Pancreas (tissue), 10 donors: ENCODE data around the gene F2. TPM values are rescaled to one million over a fixed set of nuclear protein-coding genes. Genes with fewer than 3 reads are reported as not detected.

Source experiments
- ATAC-seq, 4 donors: fragments of 200-7000 bp; cut with Tn5 transposase; one replicate each; pipeline versions ENCODE4 v1.8.0 to v1.9.1; 2020; ENCODE audit warnings: mild to moderate bottlenecking in 4 of 4, moderate library complexity in 4 of 4
- DNase-seq, 6 donors: peaks; one replicate each; pipeline ENCODE4 v3.0.0-alpha.2; 2020
- FAIRE-seq: peaks from 2 replicates; lab custom pipeline; 2012; peaks lifted over from hg19 to GRCh38; lab: Jason Lieb, UNC
- H3K27ac ChIP-seq, 4 donors: fragments of 200-600 bp; sonication (generic); 1 replicate in 3 of 4; 2 replicates in 1 of 4; pipeline versions ENCODE4 v1.5.0 to v1.8.0; 2020
- H3K27me3 ChIP-seq, 4 donors: fragments of 200-600 bp; one replicate each; pipeline ENCODE4 v1.8.0; 2021
- H3K36me3 ChIP-seq, 3 donors: fragments of 200-600 bp; sonication (generic) in 1 of 3; one replicate each; pipeline versions ENCODE4 v1.5.0 to v1.8.0; 2020 to 2021
- H3K4me1 ChIP-seq, 3 donors: fragments of 200-600 bp; one replicate each; pipeline ENCODE4 v1.8.0; 2021
- H3K4me3 ChIP-seq, 4 donors: fragments of 200-600 bp; sonication (generic) in 2 of 4; one replicate each; pipeline versions ENCODE4 v1.5.0 to v1.8.0; 2020 to 2021
- H3K9me3 ChIP-seq, 4 donors: fragments of 200-600 bp; one replicate each; pipeline ENCODE4 v1.8.0; 2021
- WGBS, 2 donors: extraction: QIAGEN DNeasy Blood & Tissue Kit; methylation state at CpG; one replicate each; pipeline ENCODE4 v1.1.7; 2013; 5-methylcytosine and 5-hydroxymethylcytosine counted together
- intact Hi-C, 3 donors: fragments of 100-400 bp; cut with DNase I; formaldehyde crosslinking; loops; one replicate each; pipeline versions ENCODE4 v1.11.1 to v1.14.2; 2022
- polyA plus RNA-seq, 2 donors: library from polyadenylated mRNA; stranded (reverse); fragments of 200-250 nt; gene quantifications; one replicate each; pipeline ENCODE4 v1.2.3, GENCODE V29; 2013
- total RNA-seq, 6 donors: library from RNA; stranded (reverse); fragmentation: NEBNext Ultra II Directional in 4 of 6; extraction: Animal tissue kit (Norgen Biotek cat#: 25700) in 4 of 6; gene quantifications; one replicate each; pipeline versions ENCODE4 v1.2.1 to v1.2.4, GENCODE V29; 2021 to 2023
- TF ChIP-seq, protein P1 (sequence below), 4 donors: fragments of 200-600 bp; sonication (generic) in 3 of 4; IDR thresholded peaks; one replicate each; pipeline versions ENCODE4 v1.5.0 to v1.8.0; 2021; ENCODE audit warnings: antibody characterized with exemption in 4 of 4
- donor health status: healthy with polysubstance abuse.
- donor health status: DM: no; HTN: no; CAD: no; lungs with moderate emphysema.
- donor health status: DM: no; HTN: no; CAD: no.
- donor health status: control.
- donor health status: control.
- donor health status: Bipolar disorder and iron deficiency.
- donor health status: DM: yes; HTN: yes; CAD: no.
- donor health status: DM: no; HTN: no; CAD: no.
- donor health status: DM: no; HTN: no; CAD: no.
- donor health status: DM: yes; HTN: yes; CAD: no.

Gene F2
- total and polyA plus RNA-seq, 8 donors, result 0.08 to 0.76 (median 0.17) TPM; not detected in 4

GRCh38 chr11:46721286-46721685, 2.3 kb downstream of the F2 start:
- intact Hi-C loops, result no loop called here
- TF ChIP-seq, protein P1, sequence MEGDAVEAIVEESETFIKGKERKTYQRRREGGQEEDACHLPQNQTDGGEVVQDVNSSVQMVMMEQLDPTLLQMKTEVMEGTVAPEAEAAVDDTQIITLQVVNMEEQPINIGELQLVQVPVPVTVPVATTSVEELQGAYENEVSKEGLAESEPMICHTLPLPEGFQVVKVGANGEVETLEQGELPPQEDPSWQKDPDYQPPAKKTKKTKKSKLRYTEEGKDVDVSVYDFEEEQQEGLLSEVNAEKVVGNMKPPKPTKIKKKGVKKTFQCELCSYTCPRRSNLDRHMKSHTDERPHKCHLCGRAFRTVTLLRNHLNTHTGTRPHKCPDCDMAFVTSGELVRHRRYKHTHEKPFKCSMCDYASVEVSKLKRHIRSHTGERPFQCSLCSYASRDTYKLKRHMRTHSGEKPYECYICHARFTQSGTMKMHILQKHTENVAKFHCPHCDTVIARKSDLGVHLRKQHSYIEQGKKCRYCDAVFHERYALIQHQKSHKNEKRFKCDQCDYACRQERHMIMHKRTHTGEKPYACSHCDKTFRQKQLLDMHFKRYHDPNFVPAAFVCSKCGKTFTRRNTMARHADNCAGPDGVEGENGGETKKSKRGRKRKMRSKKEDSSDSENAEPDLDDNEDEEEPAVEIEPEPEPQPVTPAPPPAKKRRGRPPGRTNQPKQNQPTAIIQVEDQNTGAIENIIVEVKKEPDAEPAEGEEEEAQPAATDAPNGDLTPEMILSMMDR (IDR thresholded peaks at IDR 0.05), result no peak
- FAIRE-seq, result no peak
- DNase-seq, result no peak
- no peaks in the 10 kb centered on the region for H3K36me3 ChIP-seq
- ATAC-seq, result no peak
- H3K4me3 ChIP-seq, result no peak overlapping the region
- no peaks in the 10 kb centered on the region for H3K27me3 ChIP-seq
- WGBS, 2 donors, result 80 to 83% methylated on average over 6 of the region's 6 CpGs
- H3K9me3 ChIP-seq, result no peaks in the 10 kb centered on the region
- H3K4me1 ChIP-seq, result peaks cover 0 to 5% (median 0%) of the 10 kb centered on the region in 3 donors
- H3K27ac ChIP-seq, result no peak overlapping the region

DNA sequence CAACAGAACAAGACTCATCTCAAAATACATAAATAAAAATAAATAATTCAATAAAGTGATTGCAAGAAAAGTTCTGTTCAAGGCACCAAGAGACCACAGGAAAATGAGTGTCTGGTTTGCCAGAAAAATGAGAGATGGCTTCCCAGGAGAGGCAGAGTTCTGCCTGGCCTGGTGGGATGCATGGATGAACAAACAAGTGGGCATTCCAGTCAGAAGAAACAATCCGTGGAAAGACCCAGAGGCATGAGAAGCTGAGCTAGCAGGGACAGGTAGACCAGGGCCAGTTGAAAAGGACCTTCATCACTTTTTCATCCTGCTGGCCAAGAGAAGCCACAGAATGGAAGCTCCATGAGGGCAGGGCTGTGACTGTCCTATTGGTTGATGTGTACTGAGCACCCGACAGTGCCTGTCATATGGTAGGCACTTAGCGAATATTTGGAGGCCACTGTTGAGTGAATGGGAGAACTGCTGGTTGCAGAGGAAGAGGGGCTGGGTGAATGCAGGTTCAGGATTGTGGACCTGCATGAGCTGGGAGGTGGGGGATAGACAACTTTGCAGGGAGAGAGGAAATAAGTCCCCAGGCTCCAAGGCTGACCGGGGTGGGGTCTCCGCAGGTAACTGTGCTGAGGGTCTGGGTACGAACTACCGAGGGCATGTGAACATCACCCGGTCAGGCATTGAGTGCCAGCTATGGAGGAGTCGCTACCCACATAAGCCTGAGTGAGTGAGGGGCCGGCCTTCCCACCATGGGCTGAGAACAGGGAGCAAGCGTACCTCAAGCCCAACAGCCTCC, 3.7 kb downstream of the F2 start:
- 88 to 90% methylated on average over 11 of the region's 11 CpGs for WGBS, 2 donors
- Histone ChIP-seq H3K27ac (no peak overlapping the region), H3K4me1 (peaks cover 0 to 4% (median 0%) of the 10 kb centered on the region in 3 donors), H3K36me3 (no peaks in the 10 kb centered on the region), H3K9me3 (no peaks in the 10 kb centered on the region), H3K4me3 (no peak overlapping the region), H3K27me3 (no peaks in the 10 kb centered on the region)
- TF ChIP-seq, protein P1 (IDR thresholded peaks at IDR 0.05), result no peak
- no peak for DNase-seq
- no peak for ATAC-seq
- intact Hi-C loops, result no loop called here
- no peak for FAIRE-seq

DNA sequence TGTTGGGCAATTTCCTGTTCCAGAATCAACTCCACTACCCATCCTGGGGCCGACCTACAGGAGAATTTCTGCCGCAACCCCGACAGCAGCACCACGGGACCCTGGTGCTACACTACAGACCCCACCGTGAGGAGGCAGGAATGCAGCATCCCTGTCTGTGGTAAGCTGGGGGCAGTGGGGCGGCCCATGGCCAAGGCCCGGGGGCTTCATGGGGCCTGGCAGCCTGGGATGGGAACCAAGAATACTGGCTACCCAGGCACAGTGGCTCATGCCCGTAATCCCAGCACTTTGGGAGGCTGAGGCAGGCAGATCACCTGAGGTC, 4.3 kb downstream of the F2 start:
- Histone ChIP-seq H3K27ac (no peak overlapping the region), H3K9me3 (no peaks in the 10 kb centered on the region), H3K27me3 (no peaks in the 10 kb centered on the region), H3K4me1 (no peaks in the 10 kb centered on the region), H3K36me3 (no peaks in the 10 kb centered on the region), H3K4me3 (no peak overlapping the region)
- TF ChIP-seq, protein P1 (IDR thresholded peaks at IDR 0.05), result no peak
- DNase-seq (no peak), FAIRE-seq (no peak), ATAC-seq (no peak)
- intact Hi-C loops, result no loop called here
- 86 to 91% methylated on average over 5 to 8 of the region's 8 CpGs for WGBS, 2 donors

- intact Hi-C loops, result no loop called here
- no peak overlapping the region for H3K27ac ChIP-seq
- H3K4me1 ChIP-seq, result no peaks in the 10 kb centered on the region
- DNase-seq (no peak), FAIRE-seq (no peak), ATAC-seq (no peak)
- H3K4me3 ChIP-seq, result no peak overlapping the region
- no peaks in the 10 kb centered on the region for H3K36me3 ChIP-seq
- no peaks in the 10 kb centered on the region for H3K27me3 ChIP-seq
- WGBS, 2 donors, result 63 to 66% methylated on average over 8 of the region's 8 CpGs
- TF ChIP-seq, protein P1 (IDR thresholded peaks at IDR 0.05), result no peak
- no peaks in the 10 kb centered on the region for H3K9me3 ChIP-seq
Observed at GRCh38 chr11:46724088-46724487, 5.1 kb downstream of the F2 start.
